HepG2 (cell line): ENCODE measurements around the gene MLLT10. TPM values are rescaled to one million over a fixed set of nuclear protein-coding genes. Genes with fewer than 3 reads are reported as not detected.
A peak's percentile ranks its signal among the peaks of the same experiment; 100 is the strongest.

Experiments
- ARNT ChIP-seq: fragments of 450-650 bp; IDR thresholded peaks from 2 replicates; pipeline ENCODE4 v1.6.1; 2017
- CREM ChIP-seq, 2 experiments: sonication (generic) in 1 of 2; formaldehyde crosslinking in 1 of 2; IDR thresholded peaks; 2 replicates each; pipeline versions ENCODE4 v1.4.0 to v1.6.1; 2016 to 2020; ENCODE audit warnings: antibody characterized with exemption in 1 of 2, mild to moderate bottlenecking in 1 of 2, missing genetic modification reagents in 1 of 2
- JARID2 ChIP-seq: sonication (generic); formaldehyde crosslinking; IDR thresholded peaks from 2 replicates; pipeline ENCODE4 v1.8.1; 2023; ENCODE audit warnings: missing genetic modification reagents, inconsistent platforms; ENCODE audit not compliant: insufficient replicate concordance
- MAZ ChIP-seq, 2 experiments: sonication (generic) in 1 of 2; formaldehyde crosslinking in 1 of 2; IDR thresholded peaks; 2 replicates each; pipeline versions ENCODE4 v1.5.0 to v1.6.1; 2012 to 2020; ENCODE audit warnings: low read depth in 2 of 2, mild to moderate bottlenecking in 2 of 2, borderline replicate concordance in 1 of 2, improper control_type of control experiment in 1 of 2, low read length in 1 of 2, missing genetic modification reagents in 1 of 2, moderate library complexity in 1 of 2
- REPIN1 ChIP-seq: sonication (generic); formaldehyde crosslinking; IDR thresholded peaks from 2 replicates; pipeline ENCODE4 v1.8.0; 2022; ENCODE audit warnings: missing genetic modification reagents, low read depth, mild to moderate bottlenecking, borderline replicate concordance
- ZBTB7A ChIP-seq: sonication (generic); formaldehyde crosslinking; IDR thresholded peaks from 2 replicates; pipeline ENCODE4 v1.8.0; 2022; ENCODE audit warnings: mild to moderate bottlenecking, missing genetic modification reagents
- ZNF616 ChIP-seq: sonication (generic); formaldehyde crosslinking; IDR thresholded peaks from 2 replicates; pipeline ENCODE4 v1.5.0; 2020; ENCODE audit warnings: low read depth, mild to moderate bottlenecking, missing genetic modification reagents
- ZSCAN22 ChIP-seq: sonication (generic); formaldehyde crosslinking; IDR thresholded peaks from 2 replicates; pipeline ENCODE4 v1.4.0; 2020; ENCODE audit warnings: mild to moderate bottlenecking, missing genetic modification reagents
- polyA plus RNA-seq, 8 experiments: library from polyadenylated mRNA; depleted of rRNA in 3 of 8; stranded (reverse) in 7 of 8; unstranded in 1 of 8; fragments of >200 nt; fragmentation: Illumina TruSeq in 4 of 8; extraction: Trizol in 4 of 8; gene quantifications; 2 replicates each; pipeline versions ENCODE4 v1.2.1 to v1.2.3, GENCODE V29; 2011 to 2016; ENCODE audit warnings: low read depth in 4 of 8, missing spikeins in 1 of 8, mixed read lengths in 1 of 8; ENCODE audit not compliant: insufficient read depth in 1 of 8
- total RNA-seq, 5 experiments: library from RNA; depleted of rRNA; stranded (reverse); fragments of >200 nt; fragmentation: Illumina TruSeq; extraction: Trizol; gene quantifications; 2 replicates each; pipeline ENCODE4 v1.2.3, GENCODE V29; 2016; ENCODE audit warnings: low read depth in 1 of 5
- TF ChIP-seq, protein P1 (sequence below): sonication (generic); formaldehyde crosslinking; IDR thresholded peaks from 2 replicates; pipeline ENCODE4 v1.9.0; 2021; ENCODE audit warnings: mild to moderate bottlenecking, missing genetic modification reagents
- TF ChIP-seq, protein P2 (sequence below): sonication (generic); formaldehyde crosslinking; IDR thresholded peaks from 2 replicates; pipeline ENCODE4 v1.5.1; 2020; ENCODE audit warnings: missing genetic modification reagents, mild to moderate bottlenecking, borderline replicate concordance
- TF ChIP-seq, protein P3 (sequence below): sonication (generic); formaldehyde crosslinking; conservative IDR thresholded peaks from 2 replicates; pipeline ENCODE4 v1.5.0; 2020; ENCODE audit warnings: missing genetic modification reagents
- TF ChIP-seq, protein P4 (sequence below): sonication (generic); formaldehyde crosslinking; IDR thresholded peaks from 2 replicates; pipeline ENCODE4 v1.4.0; 2020; ENCODE audit warnings: missing genetic modification reagents
- TF ChIP-seq, protein P5 (sequence below): sonication (generic); formaldehyde crosslinking; IDR thresholded peaks from 2 replicates; pipeline ENCODE4 v1.5.1; 2020; ENCODE audit warnings: mild to moderate bottlenecking, missing genetic modification reagents, moderate library complexity

Gene MLLT10
- total and polyA plus RNA-seq, 2 of the 13 experiments (the other 11 are each of a cell fraction or from before 2014, with no cell fraction given) = 51.3 to 84.1 TPM

DNA sequence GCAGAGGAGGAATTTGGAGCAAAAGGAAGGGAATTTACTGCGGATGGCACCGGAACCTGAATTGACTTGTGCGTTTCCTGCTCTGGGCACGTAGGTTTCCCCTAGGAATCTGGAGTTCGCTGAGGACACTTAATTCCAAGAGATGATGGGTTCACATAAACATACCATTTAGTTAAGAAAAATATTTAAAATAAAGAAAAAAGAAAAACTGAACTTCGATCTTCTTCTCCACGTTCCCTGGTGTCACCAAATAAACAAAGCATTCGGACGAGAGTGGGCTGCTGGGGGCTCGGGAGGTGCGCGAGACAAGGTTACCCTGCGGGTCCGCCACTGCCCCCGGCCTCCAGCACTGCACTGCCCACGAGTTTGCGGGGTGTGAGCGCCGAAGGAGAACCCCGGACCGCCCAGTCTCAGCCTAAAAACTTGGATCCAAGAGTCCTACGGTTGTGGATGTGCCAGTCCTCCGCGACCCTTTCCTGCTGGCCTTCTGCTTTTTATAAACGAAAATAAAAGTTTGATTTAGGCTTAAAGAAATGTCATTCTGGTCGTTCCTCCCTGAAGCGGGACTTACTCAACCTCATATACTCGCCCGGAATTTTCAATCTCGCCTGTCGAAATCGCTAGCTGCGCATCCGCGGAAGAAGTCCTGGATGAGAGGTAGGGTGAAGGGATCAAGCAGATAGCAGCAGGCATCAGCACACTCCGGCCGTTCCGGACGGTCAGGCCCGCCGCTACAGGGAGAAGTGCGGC lies 38.9 kb upstream of the MLLT10 start (continued):
- TF ChIP-seq ZSCAN22 (CRISPR knock-in tag) = no peak
- TF ChIP-seq CREM (IDR thresholded peaks at IDR 0.05) = no peak; the same call in 1 of the 2 replicates
- TF ChIP-seq CREM (CRISPR knock-in tag; IDR thresholded peaks at IDR 0.05) = no peak
- TF ChIP-seq, protein P1, sequence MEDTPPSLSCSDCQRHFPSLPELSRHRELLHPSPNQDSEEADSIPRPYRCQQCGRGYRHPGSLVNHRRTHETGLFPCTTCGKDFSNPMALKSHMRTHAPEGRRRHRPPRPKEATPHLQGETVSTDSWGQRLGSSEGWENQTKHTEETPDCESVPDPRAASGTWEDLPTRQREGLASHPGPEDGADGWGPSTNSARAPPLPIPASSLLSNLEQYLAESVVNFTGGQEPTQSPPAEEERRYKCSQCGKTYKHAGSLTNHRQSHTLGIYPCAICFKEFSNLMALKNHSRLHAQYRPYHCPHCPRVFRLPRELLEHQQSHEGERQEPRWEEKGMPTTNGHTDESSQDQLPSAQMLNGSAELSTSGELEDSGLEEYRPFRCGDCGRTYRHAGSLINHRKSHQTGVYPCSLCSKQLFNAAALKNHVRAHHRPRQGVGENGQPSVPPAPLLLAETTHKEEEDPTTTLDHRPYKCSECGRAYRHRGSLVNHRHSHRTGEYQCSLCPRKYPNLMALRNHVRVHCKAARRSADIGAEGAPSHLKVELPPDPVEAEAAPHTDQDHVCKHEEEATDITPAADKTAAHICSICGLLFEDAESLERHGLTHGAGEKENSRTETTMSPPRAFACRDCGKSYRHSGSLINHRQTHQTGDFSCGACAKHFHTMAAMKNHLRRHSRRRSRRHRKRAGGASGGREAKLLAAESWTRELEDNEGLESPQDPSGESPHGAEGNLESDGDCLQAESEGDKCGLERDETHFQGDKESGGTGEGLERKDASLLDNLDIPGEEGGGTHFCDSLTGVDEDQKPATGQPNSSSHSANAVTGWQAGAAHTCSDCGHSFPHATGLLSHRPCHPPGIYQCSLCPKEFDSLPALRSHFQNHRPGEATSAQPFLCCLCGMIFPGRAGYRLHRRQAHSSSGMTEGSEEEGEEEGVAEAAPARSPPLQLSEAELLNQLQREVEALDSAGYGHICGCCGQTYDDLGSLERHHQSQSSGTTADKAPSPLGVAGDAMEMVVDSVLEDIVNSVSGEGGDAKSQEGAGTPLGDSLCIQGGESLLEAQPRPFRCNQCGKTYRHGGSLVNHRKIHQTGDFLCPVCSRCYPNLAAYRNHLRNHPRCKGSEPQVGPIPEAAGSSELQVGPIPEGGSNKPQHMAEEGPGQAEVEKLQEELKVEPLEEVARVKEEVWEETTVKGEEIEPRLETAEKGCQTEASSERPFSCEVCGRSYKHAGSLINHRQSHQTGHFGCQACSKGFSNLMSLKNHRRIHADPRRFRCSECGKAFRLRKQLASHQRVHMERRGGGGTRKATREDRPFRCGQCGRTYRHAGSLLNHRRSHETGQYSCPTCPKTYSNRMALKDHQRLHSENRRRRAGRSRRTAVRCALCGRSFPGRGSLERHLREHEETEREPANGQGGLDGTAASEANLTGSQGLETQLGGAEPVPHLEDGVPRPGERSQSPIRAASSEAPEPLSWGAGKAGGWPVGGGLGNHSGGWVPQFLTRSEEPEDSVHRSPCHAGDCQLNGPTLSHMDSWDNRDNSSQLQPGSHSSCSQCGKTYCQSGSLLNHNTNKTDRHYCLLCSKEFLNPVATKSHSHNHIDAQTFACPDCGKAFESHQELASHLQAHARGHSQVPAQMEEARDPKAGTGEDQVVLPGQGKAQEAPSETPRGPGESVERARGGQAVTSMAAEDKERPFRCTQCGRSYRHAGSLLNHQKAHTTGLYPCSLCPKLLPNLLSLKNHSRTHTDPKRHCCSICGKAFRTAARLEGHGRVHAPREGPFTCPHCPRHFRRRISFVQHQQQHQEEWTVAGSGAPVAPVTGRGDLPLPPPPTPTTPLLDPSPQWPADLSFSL = peak; percentile 59; the same call in 1 of the 2 replicates
- TF ChIP-seq, protein P2, sequence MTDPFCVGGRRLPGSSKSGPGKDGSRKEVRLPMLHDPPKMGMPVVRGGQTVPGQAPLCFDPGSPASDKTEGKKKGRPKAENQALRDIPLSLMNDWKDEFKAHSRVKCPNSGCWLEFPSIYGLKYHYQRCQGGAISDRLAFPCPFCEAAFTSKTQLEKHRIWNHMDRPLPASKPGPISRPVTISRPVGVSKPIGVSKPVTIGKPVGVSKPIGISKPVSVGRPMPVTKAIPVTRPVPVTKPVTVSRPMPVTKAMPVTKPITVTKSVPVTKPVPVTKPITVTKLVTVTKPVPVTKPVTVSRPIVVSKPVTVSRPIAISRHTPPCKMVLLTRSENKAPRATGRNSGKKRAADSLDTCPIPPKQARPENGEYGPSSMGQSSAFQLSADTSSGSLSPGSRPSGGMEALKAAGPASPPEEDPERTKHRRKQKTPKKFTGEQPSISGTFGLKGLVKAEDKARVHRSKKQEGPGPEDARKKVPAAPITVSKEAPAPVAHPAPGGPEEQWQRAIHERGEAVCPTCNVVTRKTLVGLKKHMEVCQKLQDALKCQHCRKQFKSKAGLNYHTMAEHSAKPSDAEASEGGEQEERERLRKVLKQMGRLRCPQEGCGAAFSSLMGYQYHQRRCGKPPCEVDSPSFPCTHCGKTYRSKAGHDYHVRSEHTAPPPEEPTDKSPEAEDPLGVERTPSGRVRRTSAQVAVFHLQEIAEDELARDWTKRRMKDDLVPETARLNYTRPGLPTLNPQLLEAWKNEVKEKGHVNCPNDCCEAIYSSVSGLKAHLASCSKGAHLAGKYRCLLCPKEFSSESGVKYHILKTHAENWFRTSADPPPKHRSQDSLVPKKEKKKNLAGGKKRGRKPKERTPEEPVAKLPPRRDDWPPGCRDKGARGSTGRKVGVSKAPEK (CRISPR knock-in tag) = peak; percentile 33; the same call in 1 of the 2 replicates
- no peak; the same call in 1 of the 2 replicates for TF ChIP-seq ZNF616 (CRISPR knock-in tag)
- TF ChIP-seq, protein P3, sequence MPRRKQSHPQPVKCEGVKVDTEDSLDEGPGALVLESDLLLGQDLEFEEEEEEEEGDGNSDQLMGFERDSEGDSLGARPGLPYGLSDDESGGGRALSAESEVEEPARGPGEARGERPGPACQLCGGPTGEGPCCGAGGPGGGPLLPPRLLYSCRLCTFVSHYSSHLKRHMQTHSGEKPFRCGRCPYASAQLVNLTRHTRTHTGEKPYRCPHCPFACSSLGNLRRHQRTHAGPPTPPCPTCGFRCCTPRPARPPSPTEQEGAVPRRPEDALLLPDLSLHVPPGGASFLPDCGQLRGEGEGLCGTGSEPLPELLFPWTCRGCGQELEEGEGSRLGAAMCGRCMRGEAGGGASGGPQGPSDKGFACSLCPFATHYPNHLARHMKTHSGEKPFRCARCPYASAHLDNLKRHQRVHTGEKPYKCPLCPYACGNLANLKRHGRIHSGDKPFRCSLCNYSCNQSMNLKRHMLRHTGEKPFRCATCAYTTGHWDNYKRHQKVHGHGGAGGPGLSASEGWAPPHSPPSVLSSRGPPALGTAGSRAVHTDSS = no peak
- TF ChIP-seq, protein P4, sequence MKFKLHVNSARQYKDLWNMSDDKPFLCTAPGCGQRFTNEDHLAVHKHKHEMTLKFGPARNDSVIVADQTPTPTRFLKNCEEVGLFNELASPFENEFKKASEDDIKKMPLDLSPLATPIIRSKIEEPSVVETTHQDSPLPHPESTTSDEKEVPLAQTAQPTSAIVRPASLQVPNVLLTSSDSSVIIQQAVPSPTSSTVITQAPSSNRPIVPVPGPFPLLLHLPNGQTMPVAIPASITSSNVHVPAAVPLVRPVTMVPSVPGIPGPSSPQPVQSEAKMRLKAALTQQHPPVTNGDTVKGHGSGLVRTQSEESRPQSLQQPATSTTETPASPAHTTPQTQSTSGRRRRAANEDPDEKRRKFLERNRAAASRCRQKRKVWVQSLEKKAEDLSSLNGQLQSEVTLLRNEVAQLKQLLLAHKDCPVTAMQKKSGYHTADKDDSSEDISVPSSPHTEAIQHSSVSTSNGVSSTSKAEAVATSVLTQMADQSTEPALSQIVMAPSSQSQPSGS (CRISPR knock-in tag) = no peak
- TF ChIP-seq ARNT = no peak
- TF ChIP-seq MAZ (IDR thresholded peaks at IDR 0.05; ENCODE audit: borderline replicate concordance, low read depth, low read length) = no peak
- TF ChIP-seq MAZ (CRISPR knock-in tag; IDR thresholded peaks at IDR 0.05; ENCODE audit: low read depth) = no peak; the same call in 1 of the 2 replicates
- TF ChIP-seq, protein P5, sequence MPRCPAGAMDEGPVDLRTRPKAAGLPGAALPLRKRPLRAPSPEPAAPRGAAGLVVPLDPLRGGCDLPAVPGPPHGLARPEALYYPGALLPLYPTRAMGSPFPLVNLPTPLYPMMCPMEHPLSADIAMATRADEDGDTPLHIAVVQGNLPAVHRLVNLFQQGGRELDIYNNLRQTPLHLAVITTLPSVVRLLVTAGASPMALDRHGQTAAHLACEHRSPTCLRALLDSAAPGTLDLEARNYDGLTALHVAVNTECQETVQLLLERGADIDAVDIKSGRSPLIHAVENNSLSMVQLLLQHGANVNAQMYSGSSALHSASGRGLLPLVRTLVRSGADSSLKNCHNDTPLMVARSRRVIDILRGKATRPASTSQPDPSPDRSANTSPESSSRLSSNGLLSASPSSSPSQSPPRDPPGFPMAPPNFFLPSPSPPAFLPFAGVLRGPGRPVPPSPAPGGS (CRISPR knock-in tag) = no peak
- TF ChIP-seq REPIN1 = peak; percentile 5; the same call in 1 of the 2 replicates
- TF ChIP-seq JARID2 (CRISPR knock-in tag) = peak; percentile 11
- no peak for TF ChIP-seq ZBTB7A
